Activated naive CD4-positive, alpha-beta T cell treated with anti-CD3 and anti-CD28 coated beads, Interleukin-2, amount 50 U/mL, for 72 hours (primary cell): ENCODE data around the gene VCPKMT. TPM values are rescaled to one million over a fixed set of nuclear protein-coding genes. Genes with fewer than 3 reads are reported as not detected.
A peak's percentile ranks its signal among the peaks of the same experiment; 100 is the strongest.

Experiments
- ATAC-seq, 2 donors: fragments of 150-1000 bp; cut with Tn5 transposase; 2 replicates each; pipeline ENCODE4 v1.10.0; 2021; ENCODE audit warnings: mild to moderate bottlenecking in 2 of 2, moderate library complexity in 2 of 2
- DNase-seq, 2 donors: peaks; one replicate each; pipeline ENCODE4 v3.0.0; 2021 to 2022; ENCODE audit warnings: low spot score in 2 of 2
- H3K27ac Mint-ChIP-seq, 2 donors: one replicate each; pipeline ENCODE4 v1.8.0; 2022; ENCODE audit warnings: mild to moderate bottlenecking in 2 of 2, mixed read lengths in 2 of 2
- H3K36me3 Mint-ChIP-seq, 2 donors: one replicate each; pipeline ENCODE4 v1.8.0; 2022; ENCODE audit warnings: mixed read lengths in 2 of 2
- H3K9me3 Mint-ChIP-seq, 2 donors: one replicate each; pipeline ENCODE4 v1.8.0; 2022; ENCODE audit warnings: mixed read lengths in 2 of 2
- total RNA-seq, 2 donors: library from RNA; stranded (reverse); gene quantifications; one replicate each; pipeline ENCODE4 v1.2.3, GENCODE V29; 2022

VCPKMT gene
- total RNA-seq, 2 donors from 2014 or later = 6.9 to 18.8 TPM

GRCh38 chr14:50100805-50101204 lies 15.6 kb downstream of the VCPKMT start:
- H3K36me3 Mint-ChIP-seq = peaks cover 11 to 21% of the 10 kb centered on the region in 2 donors
- peaks cover 0 to 3% of the 10 kb centered on the region in 2 donors for H3K9me3 Mint-ChIP-seq

GRCh38 chr14:50099335-50099734 lies 17.0 kb downstream of the VCPKMT start:
- peak; percentile 60 to 90 for ATAC-seq
- no peak for DNase-seq
- Mint-ChIP-seq H3K27ac (peak overlapping the region; percentile 3 to 32), H3K9me3 (peaks cover 0 to 5% of the 10 kb centered on the region in 2 donors), H3K36me3 (peaks cover 15 to 24% of the 10 kb centered on the region in 2 donors)

More at GRCh38 chr14:50100805-50101204, 15.6 kb downstream of the VCPKMT start:
- ATAC-seq (no peak), DNase-seq (no peak)
- no peak overlapping the region for H3K27ac Mint-ChIP-seq

GRCh38 chr14:50095895-50096294 lies 20.5 kb downstream of the VCPKMT start:
- peaks cover under 1 to 5% of the 10 kb centered on the region in 2 donors for H3K9me3 Mint-ChIP-seq
- H3K27ac Mint-ChIP-seq = peak overlapping the region; percentile 72 to 74
- peak; percentile 31 to 49 for ATAC-seq
- H3K36me3 Mint-ChIP-seq = peaks cover 10 to 17% of the 10 kb centered on the region in 2 donors
- no peak for DNase-seq

GRCh38 chr14:50094056-50094755 lies 22.2 kb downstream of the VCPKMT start:
- DNase-seq = no peak
- ATAC-seq = no peak
- no peak overlapping the region for H3K27ac Mint-ChIP-seq
- peaks cover 17 to 18% of the 10 kb centered on the region in 2 donors for H3K36me3 Mint-ChIP-seq
- peaks cover 5 to 9% of the 10 kb centered on the region in 2 donors for H3K9me3 Mint-ChIP-seq

GRCh38 chr14:50093496-50093895 lies 22.9 kb downstream of the VCPKMT start:
- Mint-ChIP-seq H3K36me3 (peaks cover 15 to 17% of the 10 kb centered on the region in 2 donors), H3K27ac (peak overlapping the region in 1 of 2 donors; percentile 17), H3K9me3 (peaks cover 5 to 9% of the 10 kb centered on the region in 2 donors)
- no peak for DNase-seq
- no peak for ATAC-seq

- Mint-ChIP-seq H3K27ac (no peak overlapping the region), H3K9me3 (peaks cover 5 to 9% of the 10 kb centered on the region in 2 donors), H3K36me3 (peaks cover 15 to 17% of the 10 kb centered on the region in 2 donors)
- DNase-seq = no peak
- ATAC-seq = no peak
Measured at GRCh38 chr14:50092006-50092555, 24.3 kb downstream of the VCPKMT start.

GRCh38 chr14:50091240-50091913 lies 25.0 kb downstream of the VCPKMT start:
- no peak overlapping the region for H3K27ac Mint-ChIP-seq
- DNase-seq (no peak), ATAC-seq (no peak)
- H3K9me3 Mint-ChIP-seq = peaks cover 5 to 9% of the 10 kb centered on the region in 2 donors
- H3K36me3 Mint-ChIP-seq = peaks cover 10 to 17% of the 10 kb centered on the region in 2 donors

- ATAC-seq (no peak), DNase-seq (no peak)
- Mint-ChIP-seq H3K27ac (peak overlapping the region in 1 of 2 donors; percentile 84), H3K9me3 (peaks cover 4 to 5% of the 10 kb centered on the region in 2 donors), H3K36me3 (peaks cover 5 to 20% of the 10 kb centered on the region in 2 donors)
Measured at GRCh38 chr14:50089208-50089607, 27.2 kb downstream of the VCPKMT start.

- Mint-ChIP-seq H3K9me3 (peaks cover 4 to 5% of the 10 kb centered on the region in 2 donors), H3K27ac (peak overlapping the region in 1 of 2 donors; percentile 84), H3K36me3 (peaks cover 5 to 20% of the 10 kb centered on the region in 2 donors)
- ATAC-seq (no peak), DNase-seq (no peak)
Measured at GRCh38 chr14:50088731-50089130, 27.6 kb downstream of the VCPKMT start.

- no peak for ATAC-seq
- peaks cover 5 to 20% of the 10 kb centered on the region in 2 donors for H3K36me3 Mint-ChIP-seq
- peaks cover 4 to 5% of the 10 kb centered on the region in 2 donors for H3K9me3 Mint-ChIP-seq
- DNase-seq = no peak
- H3K27ac Mint-ChIP-seq = peak overlapping the region; percentile 0 to 80
Measured at GRCh38 chr14:50088117-50088515, 28.3 kb downstream of the VCPKMT start.

- peak overlapping the region; percentile 78 to 80 for H3K27ac Mint-ChIP-seq
- peaks cover 5 to 20% of the 10 kb centered on the region in 2 donors for H3K36me3 Mint-ChIP-seq
- DNase-seq (no peak), ATAC-seq (no peak)
- peaks cover 4 to 5% of the 10 kb centered on the region in 2 donors for H3K9me3 Mint-ChIP-seq
Measured at GRCh38 chr14:50087341-50088116, 28.8 kb downstream of the VCPKMT start.

GRCh38 chr14:50086321-50086711 lies 30.1 kb downstream of the VCPKMT start:
- no peak for ATAC-seq
- H3K27ac Mint-ChIP-seq = peak overlapping the region; percentile 95 to 97
- H3K36me3 Mint-ChIP-seq = peaks cover 11 to 25% of the 10 kb centered on the region in 2 donors
- H3K9me3 Mint-ChIP-seq = peaks cover 4 to 5% of the 10 kb centered on the region in 2 donors
- no peak for DNase-seq

GRCh38 chr14:50085570-50086320 lies 30.6 kb downstream of the VCPKMT start:
- peaks cover 2 to 3% of the 10 kb centered on the region in 2 donors for H3K9me3 Mint-ChIP-seq
- H3K27ac Mint-ChIP-seq = peak overlapping the region; percentile 95 to 97
- peaks cover 8 to 21% of the 10 kb centered on the region in 2 donors for H3K36me3 Mint-ChIP-seq
- peak; percentile 31 to 63 for ATAC-seq
- DNase-seq = peak in 1 of 2 donors; percentile 68

GRCh38 chr14:50084666-50085065 lies 31.7 kb downstream of the VCPKMT start:
- DNase-seq (no peak), ATAC-seq (no peak)
- H3K9me3 Mint-ChIP-seq = no peaks in the 10 kb centered on the region
- H3K36me3 Mint-ChIP-seq = peaks cover 6 to 15% of the 10 kb centered on the region in 2 donors
- peak overlapping the region; percentile 91 to 97 for H3K27ac Mint-ChIP-seq

GRCh38 chr14:50083467-50084337 lies 32.7 kb downstream of the VCPKMT start:
- Mint-ChIP-seq H3K36me3 (peaks cover 10 to 18% of the 10 kb centered on the region in 2 donors), H3K9me3 (no peaks in the 10 kb centered on the region), H3K27ac (peak overlapping the region; percentile 34 to 97)
- ATAC-seq (peak; percentile 59 to 78), DNase-seq (peak; percentile 56 to 83)
